LNCAP (cell line): ENCODE data around the gene UGDH.

ENCODE experiments used
- TF ChIP-seq, protein P1 (sequence below): fragments of 450-650 bp; IDR thresholded peaks from 2 replicates; pipeline ENCODE4 v1.5.1; 2017; ENCODE audit warnings: mild to moderate bottlenecking

Gene UGDH

DNA sequence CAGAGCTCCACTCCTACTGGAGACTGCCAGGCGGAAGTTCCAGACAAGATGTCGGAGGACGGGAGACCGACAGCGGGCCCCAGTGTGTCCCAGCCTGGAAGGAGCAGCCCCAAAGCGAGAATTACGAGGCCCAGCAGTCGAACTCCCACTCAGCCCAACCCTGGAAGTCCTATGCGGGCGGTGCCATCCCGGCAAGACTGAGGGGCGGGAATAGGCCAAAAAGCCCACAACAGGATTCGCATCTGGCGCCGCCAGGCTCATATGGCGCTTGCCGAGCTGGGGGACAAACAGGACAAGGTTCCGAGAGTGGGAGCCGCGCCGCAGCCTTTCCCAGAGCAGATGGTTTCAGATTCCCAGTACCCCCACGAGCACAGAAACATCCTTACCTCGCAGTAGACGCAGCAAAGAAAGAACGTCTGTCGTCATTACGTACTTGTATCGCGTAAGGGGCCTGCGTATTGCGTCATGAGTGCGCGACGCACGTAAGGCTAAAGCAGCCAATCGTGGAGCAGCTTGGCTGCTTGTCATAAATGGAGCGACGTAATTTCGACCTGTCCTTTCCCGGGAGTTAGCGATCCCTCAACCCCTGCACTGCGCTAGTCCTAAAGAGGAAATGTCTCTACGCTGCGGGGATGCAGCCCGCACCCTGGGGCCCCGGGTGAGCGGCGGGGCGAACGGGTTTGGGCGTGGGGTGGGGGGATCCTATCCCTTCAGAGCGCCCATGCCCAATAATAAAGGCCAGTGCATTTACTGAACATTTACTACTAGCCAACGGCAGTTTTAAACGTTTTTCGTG, 68.5 kb downstream of the UGDH start, which contains the start of the genes LIAS and RPL9:
TSS of gene LIAS (plus strand) at position 552 of the 796 bp plus-strand sequence. CDS start at position 614, 62 bp downstream.
TSS of gene RPL9 (minus strand) at position 418 of the 796 bp plus-strand sequence. CDS start 483 bp downstream, outside the sequence.
- TF ChIP-seq, protein P1, sequence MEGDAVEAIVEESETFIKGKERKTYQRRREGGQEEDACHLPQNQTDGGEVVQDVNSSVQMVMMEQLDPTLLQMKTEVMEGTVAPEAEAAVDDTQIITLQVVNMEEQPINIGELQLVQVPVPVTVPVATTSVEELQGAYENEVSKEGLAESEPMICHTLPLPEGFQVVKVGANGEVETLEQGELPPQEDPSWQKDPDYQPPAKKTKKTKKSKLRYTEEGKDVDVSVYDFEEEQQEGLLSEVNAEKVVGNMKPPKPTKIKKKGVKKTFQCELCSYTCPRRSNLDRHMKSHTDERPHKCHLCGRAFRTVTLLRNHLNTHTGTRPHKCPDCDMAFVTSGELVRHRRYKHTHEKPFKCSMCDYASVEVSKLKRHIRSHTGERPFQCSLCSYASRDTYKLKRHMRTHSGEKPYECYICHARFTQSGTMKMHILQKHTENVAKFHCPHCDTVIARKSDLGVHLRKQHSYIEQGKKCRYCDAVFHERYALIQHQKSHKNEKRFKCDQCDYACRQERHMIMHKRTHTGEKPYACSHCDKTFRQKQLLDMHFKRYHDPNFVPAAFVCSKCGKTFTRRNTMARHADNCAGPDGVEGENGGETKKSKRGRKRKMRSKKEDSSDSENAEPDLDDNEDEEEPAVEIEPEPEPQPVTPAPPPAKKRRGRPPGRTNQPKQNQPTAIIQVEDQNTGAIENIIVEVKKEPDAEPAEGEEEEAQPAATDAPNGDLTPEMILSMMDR, result no peak

- TF ChIP-seq, protein P1, result no peak
Measured at GRCh38 chr4:39456946-39457763, 70.1 kb downstream of the UGDH start.

- TF ChIP-seq, protein P1, result no peak
Measured at GRCh38 chr4:39455486-39455885, 71.8 kb downstream of the UGDH start.

GRCh38 chr4:39453738-39454137, 73.5 kb downstream of the UGDH start:
- TF ChIP-seq, protein P1, result no peak

DNA sequence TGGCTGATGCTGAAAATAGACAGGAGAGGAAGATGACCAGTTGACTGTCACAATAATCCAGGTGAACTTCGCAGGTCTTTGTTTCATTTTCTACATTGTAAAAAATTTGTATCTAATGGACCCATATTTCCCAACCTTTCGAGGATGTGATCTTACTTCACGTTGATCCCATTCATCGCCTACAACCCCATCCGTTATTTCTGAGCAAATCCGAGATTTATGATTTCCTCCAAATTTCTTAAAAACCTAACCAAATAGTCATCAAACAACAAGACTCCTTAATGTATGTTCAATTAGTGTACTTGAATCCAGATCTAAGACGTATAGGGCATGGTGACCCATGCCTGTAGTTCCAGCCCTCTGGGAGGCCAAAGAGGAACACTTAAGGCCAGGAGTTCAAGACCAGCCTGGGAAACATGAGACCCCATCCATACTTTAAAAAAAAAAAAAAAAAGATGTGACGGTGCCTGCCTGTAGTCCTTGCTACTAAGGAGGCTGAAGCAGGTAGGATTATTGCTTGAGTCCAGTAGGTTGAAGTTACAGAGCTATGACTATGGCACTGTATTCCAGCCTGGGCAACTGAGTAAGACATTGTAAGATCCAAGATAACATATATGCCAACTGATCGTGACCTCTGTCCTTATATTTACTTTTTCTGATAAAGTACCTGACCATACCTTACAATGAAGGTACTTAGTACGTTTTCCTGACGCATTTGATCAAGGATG, 74.2 kb downstream of the UGDH start:
- TF ChIP-seq, protein P1, result no peak

GRCh38 chr4:39452153-39452859, 74.9 kb downstream of the UGDH start:
- TF ChIP-seq, protein P1, result no peak
